ENCODE data around the gene FABP3. TPM values are rescaled to one million over a fixed set of nuclear protein-coding genes. Genes with fewer than 3 reads are reported as not detected.

FABP3 gene
- total and polyA plus RNA-seq, 2 of the 8 experiments (the other 6 are each of a cell fraction or from before 2014, with no cell fraction given): 34.8 to 43.9 TPM

DNA sequence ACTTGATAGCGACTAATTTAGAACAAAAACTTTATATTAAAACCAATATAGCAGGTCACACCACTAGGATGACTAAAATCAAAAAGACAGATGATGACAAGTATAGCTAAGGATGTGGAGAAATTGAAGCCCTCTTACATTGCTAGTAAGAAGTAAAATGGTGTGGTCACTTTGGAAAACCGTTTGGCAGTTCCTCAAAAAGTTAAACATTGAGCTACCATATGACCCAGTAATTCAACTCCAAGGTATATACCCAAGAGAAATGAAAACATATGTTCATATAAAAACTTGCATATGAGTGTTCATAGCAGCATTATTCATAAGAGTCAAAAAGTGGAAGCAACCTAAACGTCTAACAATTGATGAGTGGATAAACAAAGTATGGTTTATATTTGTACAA is 27.1 kb upstream of the FABP3 start:
- no peak for DNase-seq (ENCODE audit: low read depth in 1 of 2, low spot score in 2 of 2)
- ChIA-PET CTCF (ENCODE audit: partially characterized antibody) (interaction anchor here (11.8 kb wide), 1 partner anchor 18 kb away, joined by 415 read pairs; the partner anchor contains the start of gene SERINC2), POLR2A (ENCODE audit: partially characterized antibody) (interaction anchor here (0.7 to 1.5 kb wide), 2 partner anchors 12 to 14 kb away, joined by 3 read pairs; no protein-coding TSS in a partner anchor)
- FAIRE-seq: no peak
- H4K91ac ChIP-seq (replicated peaks; ENCODE audit: insufficient read length, low read length): no peak overlapping the region
- H3K79me1 ChIP-seq (ENCODE audit: low read depth, low read length): no peaks in the 10 kb centered on the region
- H2BK120ac ChIP-seq (replicated peaks; ENCODE audit: low read depth, low read length): no peak overlapping the region
- no peaks in the 10 kb centered on the region for H3K36me3 ChIP-seq (ENCODE audit: control insufficient read depth in 2 of 4, insufficient read depth in 4 of 4, low read length in 3 of 4)
- no peak overlapping the region for H3K56ac ChIP-seq (replicated peaks; ENCODE audit: insufficient read length, low read depth, low read length)
- no peak overlapping the region for H3K4ac ChIP-seq (replicated peaks; ENCODE audit: insufficient read length, low read depth, low read length)
- no peak overlapping the region for H4K5ac ChIP-seq (ENCODE audit: insufficient read length, low read depth, low read length)
- H2AK5ac ChIP-seq (ENCODE audit: low read depth, low read length): no peak overlapping the region
- no peaks in the 10 kb centered on the region for H3K9me3 ChIP-seq (ENCODE audit: insufficient read depth in 2 of 2, low read depth in 1 of 2, low read length in 1 of 2)
- H3K27ac ChIP-seq (ENCODE audit: low read depth, low read length): no peak overlapping the region
- H3K23ac ChIP-seq (ENCODE audit: insufficient read length): no peak overlapping the region
- no peaks in the 10 kb centered on the region for H3K79me2 ChIP-seq (ENCODE audit: control insufficient read depth in 1 of 2, insufficient read depth in 2 of 2, low read length in 2 of 2)
- no peak overlapping the region for H3K14ac ChIP-seq (ENCODE audit: insufficient read length)
- no peak overlapping the region for H2BK15ac ChIP-seq (ENCODE audit: low read length)
- no peak overlapping the region for H2BK12ac ChIP-seq (ENCODE audit: low read depth, low read length)
- no peak for TF ChIP-seq CREB1 (IDR thresholded peaks at IDR 0.05)
- no peak overlapping the region for H2BK20ac ChIP-seq (ENCODE audit: low read length)
- no peak overlapping the region for H3K9ac ChIP-seq (replicated peaks in 1 of 4; ENCODE audit: extremely low read depth in 1 of 4, low read depth in 3 of 4, low read length in 3 of 4)
- H3K4me1 ChIP-seq (replicated peaks in 1 of 4; ENCODE audit: control insufficient read depth in 3 of 4, insufficient read depth in 4 of 4, low read length in 3 of 4): peaks cover 0 to 3% (median 0%) of the 10 kb centered on the region in 4 experiments; a peak in 2 of 7 replicates
- no peak overlapping the region for H3K4me2 ChIP-seq (ENCODE audit: insufficient read depth in 1 of 2, low read depth in 2 of 2, low read length in 2 of 2)
- no peak overlapping the region for H3K18ac ChIP-seq (ENCODE audit: extremely low read depth, low read length)
- H2BK5ac ChIP-seq (ENCODE audit: low read depth, low read length): no peak overlapping the region
- no peaks in the 10 kb centered on the region; the same call in 1 of the 2 replicates for H3K23me2 ChIP-seq (ENCODE audit: low read depth, low read length)
- no peak overlapping the region for H3K4me3 ChIP-seq (ENCODE audit: extremely low read depth in 1 of 4, insufficient read depth in 2 of 4, low read depth in 3 of 4, low read length in 4 of 4)
- no peak overlapping the region for H4K8ac ChIP-seq (ENCODE audit: extremely low read depth, insufficient read depth, low read length)
- WGBS, 2 experiments (ENCODE audit: extremely low coverage in 1 of 2, insufficient coverage in 1 of 2, insufficient read length in 1 of 2, insufficient replicate concordance in 2 of 2, low coverage in 1 of 2, low lambda C conversion rate in 2 of 2, missing lambda C conversion rate in 1 of 2): 83% methylated on average over 3 of the region's 3 CpGs; no CpG with 5 or more reads in 1 of the 2 experiments
- H4K20me1 ChIP-seq (replicated peaks in 1 of 2; ENCODE audit: control insufficient read depth in 1 of 2, insufficient read depth in 2 of 2, low read length in 2 of 2): no peaks in the 10 kb centered on the region
- H2AFZ ChIP-seq (ENCODE audit: low read length): no peak overlapping the region
- H3K27me3 ChIP-seq (replicated peaks in 1 of 4; ENCODE audit: control insufficient read depth in 3 of 4, extremely low read depth in 1 of 4, insufficient read depth in 3 of 4, low read length in 3 of 4): no peaks in the 10 kb centered on the region

All from H1 (cell line).